Ectodermal cell (in vitro differentiated cells): Measurements from ENCODE around the gene MYH11.

Experiments
- H3K27ac ChIP-seq: 2 replicates; pipeline ENCODE4 v1.7.0; 2013; ENCODE audit warnings: mild to moderate bottlenecking, low read depth, low read length; ENCODE audit not compliant: insufficient read depth, poor library complexity, severe bottlenecking
- H3K27me3 ChIP-seq: 2 replicates; pipeline ENCODE4 v1.7.0; 2013; ENCODE audit warnings: mild to moderate bottlenecking, low read length; ENCODE audit not compliant: insufficient read depth, control insufficient read depth, poor library complexity, severe bottlenecking
- H3K36me3 ChIP-seq: one replicate; pipeline ENCODE4 v1.7.0; 2013; ENCODE audit warnings: low read length; ENCODE audit not compliant: control insufficient read depth, insufficient read depth
- H3K4me1 ChIP-seq: one replicate; pipeline ENCODE4 v1.7.0; 2013; ENCODE audit warnings: low read length; ENCODE audit not compliant: control insufficient read depth, insufficient read depth
- H3K4me3 ChIP-seq: 2 replicates; pipeline ENCODE4 v1.7.0; 2013; ENCODE audit warnings: low read depth, low read length, control low read depth; ENCODE audit not compliant: insufficient read depth
- H3K9me3 ChIP-seq: 2 replicates; pipeline ENCODE4 v1.7.0; 2013; ENCODE audit warnings: mild to moderate bottlenecking, low read length, moderate library complexity; ENCODE audit not compliant: control insufficient read depth
- WGBS, 2 experiments: methylation state at CpG; one replicate each; pipeline ENCODE4 v1.1.7; 2013; ENCODE audit warnings: missing lambda C conversion rate in 2 of 2; 5-methylcytosine and 5-hydroxymethylcytosine counted together

Gene MYH11

DNA sequence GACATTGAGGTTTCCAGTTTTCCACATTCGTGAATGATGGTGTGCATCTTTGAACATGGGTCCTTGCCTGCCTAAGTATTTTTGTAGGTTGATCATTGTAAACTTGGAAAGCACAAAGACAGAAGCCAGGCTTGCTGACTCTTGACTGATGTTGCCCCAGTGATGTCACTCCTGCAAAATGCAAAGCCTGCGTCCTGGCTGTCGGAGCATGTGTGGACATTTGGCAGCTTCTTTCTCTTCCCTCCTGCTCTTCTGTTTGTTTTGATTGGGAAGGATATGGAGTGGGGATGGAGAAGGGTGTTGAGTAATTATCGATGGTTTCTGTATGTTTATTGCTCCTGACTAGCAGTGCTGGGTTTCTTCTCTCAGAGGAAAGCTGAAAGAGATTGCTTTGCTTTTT, 203.6 kb downstream of the MYH11 start:
- Histone ChIP-seq H3K4me1 (peaks cover 4% of the 10 kb centered on the region), H3K36me3 (no peaks in the 10 kb centered on the region), H3K9me3 (no peaks in the 10 kb centered on the region), H3K27me3 (peaks cover 4% of the 10 kb centered on the region), H3K27ac (no peak overlapping the region), H3K4me3 (no peak overlapping the region)
- WGBS, 2 experiments: 66 to 88% methylated on average over 3 to 4 of the region's 4 CpGs
